CD4-positive, alpha-beta T cell treated with Interleukin-15 for 4 hours (primary cell): ENCODE results near the gene MAP4K5.
"Not testable (repeated sequence)": the region's sequence is repeated elsewhere in the genome, so short reads cannot be mapped to it uniquely, and the experiment has no call there.

Experiments
- DNase-seq: peaks from one replicate; pipeline ENCODE4 v3.0.0-alpha.2; 2020; ENCODE audit warnings: low spot score

Gene MAP4K5

GRCh38 chr14:50532502-50533240 is at the start of gene MAP4K5:
MAP4K5 (minus strand) TSS chr14:50532569; CDS start chr14:50532049, 520 bp downstream.
- DNase-seq, result peak; percentile 91

GRCh38 chr14:50578433-50578832 is 46.1 kb upstream of the MAP4K5 start:
- DNase-seq, result no peak

GRCh38 chr14:50577982-50578381 is 45.6 kb upstream of the MAP4K5 start:
- no peak for DNase-seq

- no peak for DNase-seq
These were observed 43.4 kb upstream of the MAP4K5 start for GRCh38 chr14:50575769-50576168.

- no peak for DNase-seq
These were observed 41.5 kb upstream of the MAP4K5 start for GRCh38 chr14:50573862-50574261.

- no peak for DNase-seq
These were observed 37.4 kb upstream of the MAP4K5 start for GRCh38 chr14:50569714-50570274.

GRCh38 chr14:50562841-50563240 is 30.5 kb upstream of the MAP4K5 start:
- no peak for DNase-seq

GRCh38 chr14:50560931-50561285 is 28.5 kb upstream of the MAP4K5 start:
- peak; percentile 25 for DNase-seq

GRCh38 chr14:50559990-50560930 is 27.9 kb upstream of the MAP4K5 start, which contains the start of gene ATL1:
ATL1 (plus strand) TSS chr14:50560145; CDS start chr14:50560266, 121 bp downstream.
- peak; percentile 12 for DNase-seq

- DNase-seq, result not testable (repeated sequence)
These were observed 20.4 kb upstream of the MAP4K5 start for GRCh38 chr14:50552796-50553195.

GRCh38 chr14:50551877-50552276 is 19.5 kb upstream of the MAP4K5 start:
- no peak for DNase-seq

- DNase-seq, result no peak
These were observed 17.9 kb upstream of the MAP4K5 start for GRCh38 chr14:50550294-50550693.

- no peak for DNase-seq
These were observed 13.2 kb upstream of the MAP4K5 start for GRCh38 chr14:50545618-50546017.

- DNase-seq, result no peak
These were observed 12.5 kb upstream of the MAP4K5 start for GRCh38 chr14:50544911-50545310.

GRCh38 chr14:50542941-50543418 is 10.6 kb upstream of the MAP4K5 start:
- peak; percentile 50 for DNase-seq

- no peak for DNase-seq
These were observed 8.8 kb upstream of the MAP4K5 start for GRCh38 chr14:50541159-50541567.

- DNase-seq, result no peak
These were observed 6.7 kb upstream of the MAP4K5 start for GRCh38 chr14:50539051-50539450.

GRCh38 chr14:50538034-50538433 is 5.7 kb upstream of the MAP4K5 start:
- not testable (repeated sequence) for DNase-seq

GRCh38 chr14:50534997-50535396 is 2.6 kb upstream of the MAP4K5 start:
- DNase-seq, result no peak

GRCh38 chr14:50534416-50534815 is 2.0 kb upstream of the MAP4K5 start:
- no peak for DNase-seq

- DNase-seq, result no peak
These were observed 1.4 kb upstream of the MAP4K5 start for GRCh38 chr14:50533806-50534205.

GRCh38 chr14:50533241-50533705 is 904 bp upstream of the MAP4K5 start:
- no peak for DNase-seq
